ENCODE data around the gene RXRA. TPM values are rescaled to one million over a fixed set of nuclear protein-coding genes. Genes with fewer than 3 reads are reported as not detected.

Gene RXRA
- total RNA-seq, 6 experiments from 2014 or later: 23.2 to 31.9 (median 28.0) TPM

DNA sequence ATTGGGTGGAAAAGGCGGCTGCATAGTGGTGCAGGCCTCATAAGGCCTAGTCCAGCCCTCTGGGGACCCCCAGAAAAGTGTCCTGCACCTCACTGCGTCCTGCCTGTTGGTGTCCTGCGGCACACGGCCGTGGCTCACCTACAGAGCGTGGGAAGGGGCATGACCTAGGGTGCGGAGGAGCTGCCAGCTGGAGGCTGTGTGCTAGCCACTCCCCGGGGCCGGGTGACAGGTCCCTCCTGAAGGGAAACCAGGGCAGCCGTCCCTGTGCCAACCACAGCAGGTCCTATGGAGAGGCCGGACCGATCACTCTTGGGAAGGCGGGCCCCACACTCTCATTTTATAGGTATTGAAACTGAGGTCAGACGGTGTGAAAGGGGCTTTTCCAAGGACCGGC lies 150.7 kb downstream of the RXRA start:
- H3K27ac Mint-ChIP-seq: no peak overlapping the region

DNA sequence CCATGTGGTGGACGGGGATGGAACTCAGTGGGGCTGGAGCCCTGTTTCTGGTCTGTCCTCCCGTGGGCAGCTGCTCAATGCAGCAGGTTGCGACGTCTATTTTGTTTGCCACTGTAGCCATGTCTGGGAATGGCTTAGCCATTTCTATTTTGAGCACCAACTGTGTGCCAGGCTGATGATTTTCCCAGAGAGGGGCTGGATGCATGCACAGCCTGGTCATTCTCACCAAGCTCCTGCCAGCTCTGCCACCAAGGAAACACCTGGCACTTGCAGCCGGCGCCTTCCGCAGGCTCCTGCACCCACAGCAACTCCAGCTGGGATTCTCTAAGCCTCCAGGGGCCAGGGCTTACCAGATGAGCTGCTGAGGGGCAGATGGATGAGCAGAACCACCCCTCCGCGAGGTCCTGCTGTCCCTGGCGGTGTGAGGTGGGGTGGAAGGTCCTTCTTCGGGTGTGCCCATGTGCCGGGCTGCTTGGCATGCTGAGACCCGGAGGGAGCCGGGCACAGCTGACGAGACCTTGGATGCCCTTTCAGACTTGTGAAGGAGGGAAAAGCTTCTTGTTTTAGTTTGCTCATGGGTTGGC lies 151.2 kb downstream of the RXRA start:
- H3K27me3 Mint-ChIP-seq (ENCODE audit: insufficient read depth): no peaks in the 10 kb centered on the region; the same call in 1 of the 2 replicates
- no peak for DNase-seq
- no peak overlapping the region for H3K27ac Mint-ChIP-seq
- no peaks in the 10 kb centered on the region for H3K36me3 Mint-ChIP-seq (ENCODE audit: low read depth)
- no peaks in the 10 kb centered on the region for H3K9me3 Mint-ChIP-seq
- TF ChIP-seq, protein P1, sequence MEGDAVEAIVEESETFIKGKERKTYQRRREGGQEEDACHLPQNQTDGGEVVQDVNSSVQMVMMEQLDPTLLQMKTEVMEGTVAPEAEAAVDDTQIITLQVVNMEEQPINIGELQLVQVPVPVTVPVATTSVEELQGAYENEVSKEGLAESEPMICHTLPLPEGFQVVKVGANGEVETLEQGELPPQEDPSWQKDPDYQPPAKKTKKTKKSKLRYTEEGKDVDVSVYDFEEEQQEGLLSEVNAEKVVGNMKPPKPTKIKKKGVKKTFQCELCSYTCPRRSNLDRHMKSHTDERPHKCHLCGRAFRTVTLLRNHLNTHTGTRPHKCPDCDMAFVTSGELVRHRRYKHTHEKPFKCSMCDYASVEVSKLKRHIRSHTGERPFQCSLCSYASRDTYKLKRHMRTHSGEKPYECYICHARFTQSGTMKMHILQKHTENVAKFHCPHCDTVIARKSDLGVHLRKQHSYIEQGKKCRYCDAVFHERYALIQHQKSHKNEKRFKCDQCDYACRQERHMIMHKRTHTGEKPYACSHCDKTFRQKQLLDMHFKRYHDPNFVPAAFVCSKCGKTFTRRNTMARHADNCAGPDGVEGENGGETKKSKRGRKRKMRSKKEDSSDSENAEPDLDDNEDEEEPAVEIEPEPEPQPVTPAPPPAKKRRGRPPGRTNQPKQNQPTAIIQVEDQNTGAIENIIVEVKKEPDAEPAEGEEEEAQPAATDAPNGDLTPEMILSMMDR (IDR thresholded peaks at IDR 0.05): no peak
- peaks cover 22% of the 10 kb centered on the region for H3K4me1 Mint-ChIP-seq (ENCODE audit: low read depth)
- H3K4me3 Mint-ChIP-seq: no peak overlapping the region

More for the DNA sequence above, 150.7 kb downstream of the RXRA start:
- H3K9me3 Mint-ChIP-seq: no peaks in the 10 kb centered on the region
- TF ChIP-seq, protein P1 (IDR thresholded peaks at IDR 0.05): no peak
- no peaks in the 10 kb centered on the region for H3K36me3 Mint-ChIP-seq (ENCODE audit: low read depth)
- no peaks in the 10 kb centered on the region; the same call in 1 of the 2 replicates for H3K27me3 Mint-ChIP-seq (ENCODE audit: insufficient read depth)
- H3K4me3 Mint-ChIP-seq: no peak overlapping the region
- peaks cover 22% of the 10 kb centered on the region for H3K4me1 Mint-ChIP-seq (ENCODE audit: low read depth)
- DNase-seq: no peak

DNA sequence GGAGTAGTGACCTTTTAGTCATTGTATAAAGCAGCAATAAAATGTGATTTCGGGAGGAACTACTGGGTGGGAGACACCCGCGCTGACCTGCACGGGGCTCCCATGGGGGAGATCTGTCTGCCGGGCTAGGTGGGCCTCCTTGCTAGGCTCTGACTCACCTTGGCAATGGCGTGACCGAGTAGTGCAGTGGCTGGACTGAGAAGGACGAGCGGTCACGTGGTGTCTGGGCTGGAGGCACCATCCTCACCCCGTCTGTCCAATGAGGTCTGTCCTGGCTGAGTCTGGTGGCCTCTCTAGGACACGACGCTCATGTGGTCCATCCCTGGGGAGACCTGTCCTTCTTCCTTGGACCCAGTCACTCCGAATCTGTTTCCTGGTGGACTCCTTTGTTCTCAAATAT lies 151.7 kb downstream of the RXRA start:
- no peak overlapping the region for H3K4me3 Mint-ChIP-seq
- DNase-seq: no peak

DNA sequence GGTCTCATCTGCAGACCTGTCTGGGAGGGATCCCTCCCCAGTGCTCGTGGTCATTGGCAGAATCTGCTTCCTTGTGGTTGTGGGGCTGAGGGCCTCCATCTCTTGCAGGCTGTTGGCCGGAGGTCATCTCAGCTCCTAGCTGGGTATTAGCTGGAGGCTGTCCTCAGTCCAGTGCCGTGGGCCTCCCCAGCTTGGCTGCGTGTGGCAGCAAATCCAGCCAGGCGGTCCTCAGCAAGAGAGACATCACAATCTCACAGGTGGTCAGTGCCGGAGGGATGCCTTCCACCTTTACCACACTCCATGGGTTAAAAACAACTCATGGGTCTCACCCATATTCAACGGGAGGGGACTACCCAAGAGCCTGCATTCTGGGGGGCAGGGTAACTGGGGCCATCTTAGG lies 155.5 kb downstream of the RXRA start:
- H3K4me1 Mint-ChIP-seq (ENCODE audit: low read depth): no peaks in the 10 kb centered on the region
- DNase-seq: no peak
- H3K27me3 Mint-ChIP-seq (ENCODE audit: insufficient read depth): no peaks in the 10 kb centered on the region; the same call in 1 of the 2 replicates
- H3K9me3 Mint-ChIP-seq: no peaks in the 10 kb centered on the region
- TF ChIP-seq, protein P1 (IDR thresholded peaks at IDR 0.05): no peak
- H3K36me3 Mint-ChIP-seq (ENCODE audit: low read depth): no peaks in the 10 kb centered on the region
- no peak overlapping the region for H3K27ac Mint-ChIP-seq
- no peak overlapping the region for H3K4me3 Mint-ChIP-seq

More for the DNA sequence above, 151.7 kb downstream of the RXRA start:
- H3K4me1 Mint-ChIP-seq (ENCODE audit: low read depth): peaks cover 22% of the 10 kb centered on the region
- H3K27me3 Mint-ChIP-seq (ENCODE audit: insufficient read depth): no peaks in the 10 kb centered on the region; the same call in 1 of the 2 replicates
- H3K9me3 Mint-ChIP-seq: no peaks in the 10 kb centered on the region
- no peaks in the 10 kb centered on the region for H3K36me3 Mint-ChIP-seq (ENCODE audit: low read depth)
- no peak overlapping the region; the same call in 1 of the 2 replicates for H3K27ac Mint-ChIP-seq
- TF ChIP-seq, protein P1 (IDR thresholded peaks at IDR 0.05): no peak

DNA sequence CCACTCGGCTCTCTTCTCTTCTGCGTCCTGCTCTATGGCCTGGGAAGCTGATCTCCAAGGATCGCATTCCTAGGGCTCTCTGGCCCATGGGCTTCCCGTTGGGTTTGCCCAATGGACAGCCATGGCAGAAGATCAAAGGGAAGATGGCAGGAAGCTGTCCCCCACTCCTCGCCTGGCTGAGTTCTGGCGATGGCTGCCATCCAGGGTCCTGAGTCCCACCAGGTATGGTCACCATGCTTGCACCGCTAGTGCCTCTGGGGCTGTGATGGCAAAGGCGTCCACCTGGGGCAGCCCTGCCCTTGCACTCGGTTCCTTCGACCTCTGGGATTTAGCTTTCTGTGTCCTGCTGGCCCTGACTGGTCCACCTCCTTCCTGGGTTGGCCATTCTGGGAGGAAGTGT lies 156.0 kb downstream of the RXRA start:
- Mint-ChIP-seq H3K36me3 (ENCODE audit: low read depth) (no peaks in the 10 kb centered on the region), H3K4me1 (ENCODE audit: low read depth) (no peaks in the 10 kb centered on the region), H3K27me3 (ENCODE audit: insufficient read depth) (no peaks in the 10 kb centered on the region; the same call in 1 of the 2 replicates), H3K4me3 (no peak overlapping the region), H3K9me3 (no peaks in the 10 kb centered on the region), H3K27ac (no peak overlapping the region)
- no peak for DNase-seq
- TF ChIP-seq, protein P1 (IDR thresholded peaks at IDR 0.05): no peak
